Esophagus muscularis mucosa (tissue), 4 donors: Measurements from ENCODE around the gene GRK5. TPM values are rescaled to one million over a fixed set of nuclear protein-coding genes. Genes with fewer than 3 reads are reported as not detected.

Source experiments
- DNase-seq: peaks from one replicate; pipeline ENCODE4 v3.0.0-alpha.2; 2017; ENCODE audit errors: extremely low spot score
- H3K27ac ChIP-seq, 4 donors: fragments of 200-600 bp; sonication (generic); replicated peaks in 1 of 4; 1 replicate in 3 of 4; 2 replicates in 1 of 4; pipeline ENCODE4 v1.5.1; 2016 to 2019; ENCODE audit warnings: mild to moderate bottlenecking in 1 of 4
- H3K27me3 ChIP-seq, 4 donors: fragments of 200-600 bp; sonication (generic); one replicate each; pipeline versions ENCODE4 v1.5.1 to v1.6.0; 2016 to 2019
- H3K36me3 ChIP-seq, 4 donors: fragments of 200-600 bp; sonication (generic); one replicate each; pipeline ENCODE4 v1.5.1; 2016 to 2019
- H3K4me1 ChIP-seq, 4 donors: fragments of 200-600 bp; sonication (generic); one replicate each; pipeline ENCODE4 v1.5.1; 2016 to 2019
- H3K4me3 ChIP-seq, 4 donors: fragments of 200-600 bp; sonication (generic); 1 replicate in 2 of 4; 2 replicates in 2 of 4; pipeline ENCODE4 v1.5.1; 2016 to 2019; ENCODE audit warnings: mild to moderate bottlenecking in 4 of 4, moderate library complexity in 1 of 4
- H3K9me3 ChIP-seq, 4 donors: fragments of 200-600 bp; sonication (generic); 1 replicate in 3 of 4; 2 replicates in 1 of 4; pipeline ENCODE4 v1.5.1; 2016 to 2019
- CTCF ChIP-seq, 3 experiments: fragments of 200-600 bp in 2 of 3; fragments of 450-650 bp in 1 of 3; sonication (generic) in 2 of 3; IDR thresholded peaks; one replicate each; pipeline ENCODE4 v1.5.1; 2017 to 2019; ENCODE audit warnings: antibody characterized with exemption in 3 of 3, mild to moderate bottlenecking in 2 of 3, moderate library complexity in 1 of 3
- EP300 ChIP-seq: sonication (generic); formaldehyde crosslinking; IDR thresholded peaks from one replicate; pipeline ENCODE4 v1.6.1; 2017; ENCODE audit warnings: antibody characterized with exemption
- POLR2A ChIP-seq: fragments of 450-650 bp; IDR thresholded peaks from one replicate; pipeline ENCODE4 v1.6.1; 2017; ENCODE audit warnings: antibody characterized with exemption, moderate library complexity, mild to moderate bottlenecking, low read depth
- POLR2AphosphoS5 ChIP-seq, 2 donors: sonication (generic); formaldehyde crosslinking; IDR thresholded peaks; one replicate each; pipeline ENCODE4 v1.6.1; 2017; ENCODE audit warnings: antibody characterized with exemption in 2 of 2
- WGBS: methylation state at CpG from one replicate; pipeline ENCODE4 v1.1.5; 2018; 5-methylcytosine and 5-hydroxymethylcytosine counted together
- intact Hi-C: fragments of 100-400 bp; cut with DNase I; formaldehyde crosslinking; loops from one replicate; pipeline ENCODE4 v1.15.1; 2023
- total RNA-seq, 4 donors: library from RNA; depleted of rRNA; stranded (reverse); fragments of >200 nt; gene quantifications; one replicate each; pipeline versions ENCODE4 v1.1.0 to v1.2.1, GENCODE V29; 2016

GRK5 gene
- total RNA-seq, 4 donors from 2014 or later: 39.6 to 64.4 (median 50.7) TPM

GRCh38 chr10:119404719-119405519 is 197.5 kb downstream of the GRK5 start:
- Histone ChIP-seq H3K27ac (peak overlapping the region; percentile 47 to 54 (median 50)), H3K4me3 (no peak overlapping the region), H3K9me3 (no peaks in the 10 kb centered on the region), H3K27me3 (no peaks in the 10 kb centered on the region), H3K4me1 (peaks cover 44 to 62% (median 55%) of the 10 kb centered on the region in 4 donors), H3K36me3 (peaks cover 0 to 8% (median 3%) of the 10 kb centered on the region in 4 donors)
- TF ChIP-seq EP300 (no peak), POLR2AphosphoS5 (IDR thresholded peaks at IDR 0.05) (no peak), POLR2A (no peak), CTCF (IDR thresholded peaks at IDR 0.05) (no peak)
- intact Hi-C loops: no loop called here
- 83% methylated on average over 13 of the region's 13 CpGs for WGBS
- no peak for DNase-seq

GRCh38 chr10:119405520-119405807 is 198.1 kb downstream of the GRK5 start:
- Histone ChIP-seq H3K36me3 (peaks cover 0 to 7% (median 0%) of the 10 kb centered on the region in 4 donors), H3K9me3 (no peaks in the 10 kb centered on the region), H3K27me3 (no peaks in the 10 kb centered on the region), H3K4me1 (peaks cover 49 to 67% (median 57%) of the 10 kb centered on the region in 4 donors), H3K27ac (peak overlapping the region in 3 of 4 donors; percentile 47 to 54 (median 51)), H3K4me3 (no peak overlapping the region)
- 87% methylated on average over 3 of the region's 8 CpGs for WGBS
- TF ChIP-seq POLR2A (no peak), EP300 (no peak), POLR2AphosphoS5 (IDR thresholded peaks at IDR 0.05) (no peak), CTCF (IDR thresholded peaks at IDR 0.05) (no peak)
- no peak for DNase-seq
- intact Hi-C loops: no loop called here

GRCh38 chr10:119406137-119406536 is 198.8 kb downstream of the GRK5 start:
- H3K4me1 ChIP-seq: peaks cover 50 to 64% (median 59%) of the 10 kb centered on the region in 4 donors
- peak overlapping the region; percentile 47 to 67 (median 52) for H3K27ac ChIP-seq
- H3K9me3 ChIP-seq: no peaks in the 10 kb centered on the region
- peaks cover 0 to 3% (median 0%) of the 10 kb centered on the region in 4 donors for H3K36me3 ChIP-seq
- H3K27me3 ChIP-seq: no peaks in the 10 kb centered on the region
- TF ChIP-seq POLR2A (no peak), POLR2AphosphoS5 (IDR thresholded peaks at IDR 0.05) (no peak), CTCF (IDR thresholded peaks at IDR 0.05) (no peak), EP300 (no peak)
- DNase-seq: no peak
- intact Hi-C loops: no loop called here
- 93% methylated on average over 3 of the region's 3 CpGs for WGBS
- H3K4me3 ChIP-seq: no peak overlapping the region

GRCh38 chr10:119406601-119407253 is 199.4 kb downstream of the GRK5 start:
- H3K36me3 ChIP-seq: peaks cover 0 to 5% (median 0%) of the 10 kb centered on the region in 4 donors
- intact Hi-C loops: no loop called here
- TF ChIP-seq POLR2AphosphoS5 (IDR thresholded peaks at IDR 0.05): no peak
- TF ChIP-seq CTCF (IDR thresholded peaks at IDR 0.05): no peak
- no peak for TF ChIP-seq EP300
- no peak for TF ChIP-seq POLR2A
- peak overlapping the region; percentile 47 to 67 (median 52) for H3K27ac ChIP-seq
- no peak for DNase-seq
- no peak overlapping the region for H3K4me3 ChIP-seq
- H3K9me3 ChIP-seq: no peaks in the 10 kb centered on the region
- no peaks in the 10 kb centered on the region for H3K27me3 ChIP-seq
- WGBS: 73% methylated on average over 7 of the region's 7 CpGs
- H3K4me1 ChIP-seq: peaks cover 44 to 61% (median 56%) of the 10 kb centered on the region in 4 donors
